SK-N-SH (cell line): ENCODE results near the gene D2HGDH.

Experiments used
- POLR2AphosphoS5 ChIP-seq: IDR thresholded peaks from 2 replicates; pipeline ENCODE4 v1.6.1; 2012; ENCODE audit warnings: low read depth, low read length
- RCOR1 ChIP-seq: fragments of 150-350 bp; IDR thresholded peaks from 2 replicates; pipeline ENCODE4 v1.6.1; 2017; ENCODE audit warnings: antibody characterized with exemption, low read length
- TF ChIP-seq, protein P1 (sequence below): fragments of 200-600 bp; sonication (generic); IDR thresholded peaks from 2 replicates; pipeline ENCODE4 v1.6.1; 2017; ENCODE audit warnings: antibody characterized with exemption, mild to moderate bottlenecking, moderate library complexity
- TF ChIP-seq, protein P2 (sequence below): IDR thresholded peaks from 2 replicates; pipeline ENCODE4 v1.6.1; 2012; ENCODE audit warnings: mild to moderate bottlenecking, low read depth, low read length, moderate library complexity

DNA sequence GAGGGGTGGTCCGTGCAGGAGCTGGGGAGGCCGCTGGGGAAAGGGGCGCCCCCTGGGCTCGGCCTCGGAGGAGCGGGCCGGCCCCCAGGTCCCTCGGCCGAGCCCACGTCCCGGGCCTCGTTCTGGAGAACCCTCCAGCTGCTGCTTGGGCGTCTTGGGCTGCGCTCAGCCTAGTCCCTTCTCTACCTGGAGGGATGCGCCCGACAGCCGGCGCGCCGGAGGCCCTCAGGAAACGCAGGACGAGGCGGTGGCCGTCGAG is 293 bp upstream of the D2HGDH start:
- TF ChIP-seq RCOR1 (no peak), POLR2AphosphoS5 (no peak; the same call in 1 of the 2 replicates)
- TF ChIP-seq, protein P1, sequence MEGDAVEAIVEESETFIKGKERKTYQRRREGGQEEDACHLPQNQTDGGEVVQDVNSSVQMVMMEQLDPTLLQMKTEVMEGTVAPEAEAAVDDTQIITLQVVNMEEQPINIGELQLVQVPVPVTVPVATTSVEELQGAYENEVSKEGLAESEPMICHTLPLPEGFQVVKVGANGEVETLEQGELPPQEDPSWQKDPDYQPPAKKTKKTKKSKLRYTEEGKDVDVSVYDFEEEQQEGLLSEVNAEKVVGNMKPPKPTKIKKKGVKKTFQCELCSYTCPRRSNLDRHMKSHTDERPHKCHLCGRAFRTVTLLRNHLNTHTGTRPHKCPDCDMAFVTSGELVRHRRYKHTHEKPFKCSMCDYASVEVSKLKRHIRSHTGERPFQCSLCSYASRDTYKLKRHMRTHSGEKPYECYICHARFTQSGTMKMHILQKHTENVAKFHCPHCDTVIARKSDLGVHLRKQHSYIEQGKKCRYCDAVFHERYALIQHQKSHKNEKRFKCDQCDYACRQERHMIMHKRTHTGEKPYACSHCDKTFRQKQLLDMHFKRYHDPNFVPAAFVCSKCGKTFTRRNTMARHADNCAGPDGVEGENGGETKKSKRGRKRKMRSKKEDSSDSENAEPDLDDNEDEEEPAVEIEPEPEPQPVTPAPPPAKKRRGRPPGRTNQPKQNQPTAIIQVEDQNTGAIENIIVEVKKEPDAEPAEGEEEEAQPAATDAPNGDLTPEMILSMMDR, result peak; percentile 35
- TF ChIP-seq, protein P2, sequence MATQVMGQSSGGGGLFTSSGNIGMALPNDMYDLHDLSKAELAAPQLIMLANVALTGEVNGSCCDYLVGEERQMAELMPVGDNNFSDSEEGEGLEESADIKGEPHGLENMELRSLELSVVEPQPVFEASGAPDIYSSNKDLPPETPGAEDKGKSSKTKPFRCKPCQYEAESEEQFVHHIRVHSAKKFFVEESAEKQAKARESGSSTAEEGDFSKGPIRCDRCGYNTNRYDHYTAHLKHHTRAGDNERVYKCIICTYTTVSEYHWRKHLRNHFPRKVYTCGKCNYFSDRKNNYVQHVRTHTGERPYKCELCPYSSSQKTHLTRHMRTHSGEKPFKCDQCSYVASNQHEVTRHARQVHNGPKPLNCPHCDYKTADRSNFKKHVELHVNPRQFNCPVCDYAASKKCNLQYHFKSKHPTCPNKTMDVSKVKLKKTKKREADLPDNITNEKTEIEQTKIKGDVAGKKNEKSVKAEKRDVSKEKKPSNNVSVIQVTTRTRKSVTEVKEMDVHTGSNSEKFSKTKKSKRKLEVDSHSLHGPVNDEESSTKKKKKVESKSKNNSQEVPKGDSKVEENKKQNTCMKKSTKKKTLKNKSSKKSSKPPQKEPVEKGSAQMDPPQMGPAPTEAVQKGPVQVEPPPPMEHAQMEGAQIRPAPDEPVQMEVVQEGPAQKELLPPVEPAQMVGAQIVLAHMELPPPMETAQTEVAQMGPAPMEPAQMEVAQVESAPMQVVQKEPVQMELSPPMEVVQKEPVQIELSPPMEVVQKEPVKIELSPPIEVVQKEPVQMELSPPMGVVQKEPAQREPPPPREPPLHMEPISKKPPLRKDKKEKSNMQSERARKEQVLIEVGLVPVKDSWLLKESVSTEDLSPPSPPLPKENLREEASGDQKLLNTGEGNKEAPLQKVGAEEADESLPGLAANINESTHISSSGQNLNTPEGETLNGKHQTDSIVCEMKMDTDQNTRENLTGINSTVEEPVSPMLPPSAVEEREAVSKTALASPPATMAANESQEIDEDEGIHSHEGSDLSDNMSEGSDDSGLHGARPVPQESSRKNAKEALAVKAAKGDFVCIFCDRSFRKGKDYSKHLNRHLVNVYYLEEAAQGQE, result no peak
